ENCODE measurements around the gene VWCE. TPM values are rescaled to one million over a fixed set of nuclear protein-coding genes. Genes with fewer than 3 reads are reported as not detected.

Gene VWCE
- total RNA-seq, 1 donor from 2014 or later = 5.1 TPM

DNA sequence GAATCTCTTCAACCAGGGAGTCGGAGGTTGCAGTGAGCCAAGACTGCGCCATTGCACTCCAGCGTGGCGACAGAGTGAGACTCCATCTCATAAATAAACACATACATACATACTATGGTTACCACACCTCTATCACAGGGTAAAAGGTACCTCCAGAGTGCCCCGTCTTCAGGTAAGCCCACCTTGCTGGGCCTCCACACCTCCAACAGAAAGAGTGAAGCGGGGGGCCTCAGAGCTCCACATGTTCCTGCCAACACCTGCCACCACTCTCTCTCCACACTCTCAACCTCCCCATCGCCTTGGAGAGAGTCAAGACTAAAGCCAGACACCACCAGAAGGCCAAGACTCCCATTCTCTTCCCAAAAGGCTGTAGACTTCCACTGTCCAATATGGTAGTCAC lies 10.3 kb upstream of the VWCE start:
- Mint-ChIP-seq H3K27me3 (ENCODE audit: insufficient read depth, low read depth) (peaks cover 4% of the 10 kb centered on the region), H3K9me3 (no peaks in the 10 kb centered on the region), H3K36me3 (peaks cover 32% of the 10 kb centered on the region), H3K4me1 (no peaks in the 10 kb centered on the region), H3K4me3 (no peak overlapping the region), H3K27ac (no peak overlapping the region)
- no peaks in the 10 kb centered on the region for H3K9me3 ChIP-seq (ENCODE audit: low read depth)
- H3K27ac ChIP-seq = no peak overlapping the region
- DNase-seq (ENCODE audit: low spot score) = no peak
- H2AFZ ChIP-seq (replicated peaks) = no peak overlapping the region
- peaks cover 4% of the 10 kb centered on the region for H3K36me3 ChIP-seq
- H3K79me2 ChIP-seq (ENCODE audit: low read depth) = no peaks in the 10 kb centered on the region
- no peaks in the 10 kb centered on the region for H3F3A ChIP-seq (ENCODE audit: low read depth)
- H3K4me3 ChIP-seq = no peak overlapping the region
- no peak overlapping the region for H3K9ac ChIP-seq
- peaks cover 22% of the 10 kb centered on the region for H4K20me1 ChIP-seq (ENCODE audit: low read depth)
- no peaks in the 10 kb centered on the region for H3K27me3 ChIP-seq
- no peaks in the 10 kb centered on the region for H3K4me1 ChIP-seq
- TF ChIP-seq, protein P1, sequence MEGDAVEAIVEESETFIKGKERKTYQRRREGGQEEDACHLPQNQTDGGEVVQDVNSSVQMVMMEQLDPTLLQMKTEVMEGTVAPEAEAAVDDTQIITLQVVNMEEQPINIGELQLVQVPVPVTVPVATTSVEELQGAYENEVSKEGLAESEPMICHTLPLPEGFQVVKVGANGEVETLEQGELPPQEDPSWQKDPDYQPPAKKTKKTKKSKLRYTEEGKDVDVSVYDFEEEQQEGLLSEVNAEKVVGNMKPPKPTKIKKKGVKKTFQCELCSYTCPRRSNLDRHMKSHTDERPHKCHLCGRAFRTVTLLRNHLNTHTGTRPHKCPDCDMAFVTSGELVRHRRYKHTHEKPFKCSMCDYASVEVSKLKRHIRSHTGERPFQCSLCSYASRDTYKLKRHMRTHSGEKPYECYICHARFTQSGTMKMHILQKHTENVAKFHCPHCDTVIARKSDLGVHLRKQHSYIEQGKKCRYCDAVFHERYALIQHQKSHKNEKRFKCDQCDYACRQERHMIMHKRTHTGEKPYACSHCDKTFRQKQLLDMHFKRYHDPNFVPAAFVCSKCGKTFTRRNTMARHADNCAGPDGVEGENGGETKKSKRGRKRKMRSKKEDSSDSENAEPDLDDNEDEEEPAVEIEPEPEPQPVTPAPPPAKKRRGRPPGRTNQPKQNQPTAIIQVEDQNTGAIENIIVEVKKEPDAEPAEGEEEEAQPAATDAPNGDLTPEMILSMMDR (IDR thresholded peaks at IDR 0.05) = no peak
- TF ChIP-seq EZH2 (IDR thresholded peaks at IDR 0.05) (no peak), EZH2phosphoT487 (IDR thresholded peaks at IDR 0.05) (no peak)
- H3K4me2 ChIP-seq = no peak overlapping the region

DNA sequence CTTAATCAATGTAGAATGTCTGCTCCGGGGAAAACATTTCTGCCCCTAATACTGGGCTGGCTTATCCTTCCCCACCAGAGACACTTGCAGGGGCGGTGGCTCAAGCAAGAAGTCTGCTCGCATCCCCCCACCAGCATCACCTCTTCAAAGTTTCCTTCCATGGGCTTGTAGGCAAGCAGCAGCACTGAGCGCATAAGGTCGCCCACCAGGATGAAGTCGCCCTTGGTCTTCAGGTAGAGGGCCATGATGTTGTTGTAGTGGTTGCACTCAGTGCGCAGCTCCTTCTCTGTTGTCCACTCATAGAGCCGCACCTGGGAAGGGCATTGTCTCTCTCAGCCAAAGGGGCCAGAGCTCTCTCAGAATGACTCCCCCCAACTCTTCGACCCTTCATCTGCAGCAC lies 8.6 kb upstream of the VWCE start:
- H3K9ac ChIP-seq = no peak overlapping the region
- no peaks in the 10 kb centered on the region for H3K27me3 ChIP-seq
- no peaks in the 10 kb centered on the region for H3K9me3 ChIP-seq (ENCODE audit: low read depth)
- H3F3A ChIP-seq (ENCODE audit: low read depth) = no peaks in the 10 kb centered on the region
- no peak overlapping the region for H3K4me2 ChIP-seq
- H3K4me1 Mint-ChIP-seq = no peaks in the 10 kb centered on the region
- no peak overlapping the region for H2AFZ ChIP-seq (replicated peaks)
- no peak overlapping the region for H3K4me3 Mint-ChIP-seq
- H4K20me1 ChIP-seq (ENCODE audit: low read depth) = peaks cover 24% of the 10 kb centered on the region
- H3K27me3 Mint-ChIP-seq (ENCODE audit: insufficient read depth, low read depth) = peaks cover 4% of the 10 kb centered on the region
- no peak overlapping the region for H3K27ac ChIP-seq
- DNase-seq (ENCODE audit: low spot score) = no peak
- no peaks in the 10 kb centered on the region for H3K79me2 ChIP-seq (ENCODE audit: low read depth)
- H3K36me3 Mint-ChIP-seq = peaks cover 41% of the 10 kb centered on the region
- no peak for TF ChIP-seq EZH2 (IDR thresholded peaks at IDR 0.05)
- no peak for TF ChIP-seq EZH2phosphoT487 (IDR thresholded peaks at IDR 0.05)
- TF ChIP-seq, protein P1 (IDR thresholded peaks at IDR 0.05) = no peak
- no peak overlapping the region for H3K27ac Mint-ChIP-seq
- H3K9me3 Mint-ChIP-seq = no peaks in the 10 kb centered on the region
- no peaks in the 10 kb centered on the region for H3K4me1 ChIP-seq
- no peak overlapping the region for H3K4me3 ChIP-seq
- H3K36me3 ChIP-seq = peaks cover 4% of the 10 kb centered on the region

DNA sequence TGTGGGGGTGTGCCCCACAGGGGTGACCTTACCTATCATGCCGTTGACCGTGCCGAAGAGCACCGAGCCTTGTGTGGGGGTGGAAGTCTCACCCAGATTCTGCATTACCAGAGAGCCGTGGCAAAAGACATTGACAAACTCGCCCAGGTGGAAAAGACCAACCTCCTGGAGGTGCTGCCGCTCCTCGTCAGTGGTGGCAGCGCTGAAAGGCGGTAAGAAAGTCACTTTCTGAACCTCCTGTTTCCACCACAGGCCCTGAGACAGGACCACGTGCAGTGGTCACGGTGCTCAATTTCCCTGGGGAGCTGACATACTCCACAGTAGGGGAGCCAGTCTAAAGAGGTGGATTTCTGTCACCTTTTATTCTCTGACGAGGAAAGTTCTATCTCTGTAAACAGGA lies 7.4 kb upstream of the VWCE start:
- Histone ChIP-seq H2AFZ (replicated peaks) (no peak overlapping the region), H3K4me2 (no peak overlapping the region), H3K9ac (no peak overlapping the region), H3K27ac (no peak overlapping the region), H3K9me3 (ENCODE audit: low read depth) (no peaks in the 10 kb centered on the region), H3F3A (ENCODE audit: low read depth) (peaks cover 5% of the 10 kb centered on the region), H3K27me3 (no peaks in the 10 kb centered on the region), H3K36me3 (no peaks in the 10 kb centered on the region), H4K20me1 (ENCODE audit: low read depth) (peaks cover 23% of the 10 kb centered on the region), H3K4me3 (no peak overlapping the region), H3K4me1 (no peaks in the 10 kb centered on the region), H3K79me2 (ENCODE audit: low read depth) (no peaks in the 10 kb centered on the region)
- Mint-ChIP-seq H3K27me3 (ENCODE audit: insufficient read depth, low read depth) (peaks cover 4% of the 10 kb centered on the region), H3K27ac (no peak overlapping the region), H3K4me1 (no peaks in the 10 kb centered on the region), H3K9me3 (no peaks in the 10 kb centered on the region), H3K4me3 (no peak overlapping the region), H3K36me3 (peaks cover 44% of the 10 kb centered on the region)
- TF ChIP-seq EZH2phosphoT487 (IDR thresholded peaks at IDR 0.05) = no peak
- TF ChIP-seq EZH2 (IDR thresholded peaks at IDR 0.05) = no peak
- TF ChIP-seq, protein P1 (IDR thresholded peaks at IDR 0.05) = no peak
- DNase-seq (ENCODE audit: low spot score) = no peak
